Measurements from ENCODE around the gene TSPEAR.

Gene TSPEAR

GRCh38 chr21:44739316-44739715 is 27.9 kb upstream of the TSPEAR start:
- DNase-seq = no peak

DNA sequence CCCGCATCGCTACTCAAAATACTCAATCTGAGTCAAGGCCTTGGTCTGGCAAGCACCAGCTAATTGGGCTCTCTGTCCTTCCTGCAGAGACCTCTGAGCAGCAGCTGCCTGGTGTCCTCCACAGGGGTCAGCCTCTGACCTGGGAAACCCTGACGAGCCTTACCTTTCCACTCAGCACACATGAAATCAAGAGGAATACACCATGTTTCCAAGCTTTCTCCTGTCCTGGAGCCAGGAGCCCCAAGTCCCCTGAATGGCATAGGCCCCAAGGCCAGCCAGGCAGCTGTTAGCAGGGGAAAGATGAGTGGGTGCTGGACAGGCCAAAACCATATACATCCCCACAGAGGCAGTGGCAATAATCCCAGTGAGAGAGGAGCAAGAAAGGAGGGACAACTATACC is 27.2 kb upstream of the TSPEAR start:
- no peak for DNase-seq

GRCh38 chr21:44737706-44738354 is 26.5 kb upstream of the TSPEAR start:
- DNase-seq = no peak

DNA sequence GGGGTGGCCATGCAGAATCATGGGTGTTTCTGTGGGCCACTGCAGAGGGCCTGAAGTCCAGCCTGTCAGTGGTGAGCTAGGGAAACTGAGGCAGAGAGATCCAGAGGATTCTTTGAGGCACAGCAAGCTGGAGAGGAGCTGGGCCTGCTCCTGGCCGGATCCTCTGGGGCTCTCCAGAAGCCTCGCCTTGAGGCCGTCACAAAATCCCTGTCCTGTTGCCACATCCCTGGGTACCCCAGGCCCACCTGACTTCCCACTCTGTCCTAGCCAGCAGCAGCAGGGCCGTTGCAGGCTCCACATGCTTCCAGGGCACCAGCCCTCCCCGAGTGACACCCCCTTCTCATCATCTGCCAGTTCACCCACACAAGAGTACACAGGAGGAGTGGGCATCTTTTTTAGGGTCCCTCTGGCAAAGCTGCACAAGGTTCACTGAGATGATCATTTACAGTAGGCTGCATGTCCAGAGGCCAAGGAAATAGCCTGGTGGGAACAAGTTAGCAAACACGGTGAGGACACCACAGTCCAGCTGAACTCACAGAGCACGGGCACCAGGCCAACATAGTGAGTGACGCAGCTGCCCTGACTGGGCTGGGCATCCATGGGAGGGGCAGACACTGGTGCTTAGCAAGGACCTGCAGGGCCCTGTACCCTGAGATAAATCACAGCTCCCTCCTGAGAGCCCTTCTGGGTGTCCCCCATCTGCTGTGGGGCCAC is 25.1 kb upstream of the TSPEAR start:
- DNase-seq = no peak

DNA sequence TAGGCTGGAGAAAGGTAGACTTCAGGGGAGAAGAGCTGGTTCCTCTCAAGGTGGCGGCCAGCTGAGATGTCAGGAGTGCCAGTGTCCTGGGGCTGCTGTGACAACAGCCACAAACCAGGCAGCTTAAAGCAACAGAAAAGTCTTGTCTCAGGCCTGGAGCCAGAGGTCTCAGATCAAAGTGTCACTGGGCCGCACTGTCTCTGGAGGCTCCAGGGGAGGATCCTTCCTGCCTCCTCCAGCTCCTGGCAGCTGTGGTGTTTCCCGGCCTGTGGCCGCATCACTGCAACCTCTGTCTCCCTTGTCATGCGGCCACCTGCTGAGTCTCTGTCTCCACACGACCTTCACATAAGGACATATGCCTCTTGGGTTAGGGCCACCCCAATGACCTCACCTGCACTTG is 24.4 kb upstream of the TSPEAR start:
- no peak for DNase-seq

DNA sequence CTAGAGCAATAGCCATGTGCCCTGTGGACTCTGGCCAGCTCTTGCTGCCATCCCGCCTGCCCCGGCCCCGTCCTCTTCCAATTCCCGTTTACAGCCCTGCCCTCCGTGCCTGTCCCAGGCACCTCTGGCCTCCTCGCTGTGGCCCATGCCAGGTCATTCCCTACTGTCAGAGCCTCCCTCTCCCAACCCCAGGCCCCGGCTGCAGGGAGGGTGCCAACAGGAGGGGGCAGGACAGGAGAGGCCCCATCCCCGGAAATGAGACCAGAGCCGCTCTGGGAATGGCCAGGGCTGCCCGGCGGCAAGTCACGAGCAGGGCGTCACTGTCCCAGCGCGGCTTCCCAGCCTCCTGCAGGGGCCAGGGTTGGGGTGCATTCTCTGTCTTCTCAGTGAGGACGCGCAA is 23.5 kb upstream of the TSPEAR start:
- no peak for DNase-seq

DNA sequence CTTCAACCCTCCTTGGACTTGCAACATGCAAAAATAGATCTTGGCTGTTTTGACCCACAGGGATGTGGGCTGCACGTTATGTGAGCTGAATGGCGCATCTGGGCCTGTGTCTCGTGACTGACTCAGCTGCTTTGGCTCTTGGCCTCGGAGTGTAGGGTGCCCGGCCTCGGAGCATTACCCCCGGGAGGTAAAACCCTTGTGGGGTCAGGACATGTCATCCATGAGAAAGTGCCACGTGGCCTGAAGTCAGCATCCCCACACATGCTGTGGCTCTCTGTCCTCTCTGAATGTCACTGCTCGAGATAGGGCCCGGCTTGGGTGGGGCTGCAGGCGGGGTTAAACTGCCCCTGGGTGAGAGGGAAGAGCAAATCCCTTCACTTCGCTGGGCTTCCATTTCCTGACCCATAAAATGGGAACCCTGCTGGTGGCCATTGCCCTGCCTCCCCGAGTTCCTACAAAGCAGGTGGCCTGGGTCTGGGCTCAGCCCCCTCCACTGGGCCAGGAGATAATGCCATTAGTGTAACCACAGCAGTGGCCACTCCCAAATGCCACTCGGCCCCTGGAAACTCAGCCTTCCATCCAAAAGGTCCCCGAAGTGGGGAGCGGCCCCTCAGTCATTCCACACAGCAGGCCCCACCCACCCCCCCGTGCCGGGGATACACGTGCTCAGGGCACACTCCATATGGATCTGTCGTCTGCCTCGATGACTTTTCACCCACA is 22.8 kb upstream of the TSPEAR start:
- DNase-seq = no peak

DNA sequence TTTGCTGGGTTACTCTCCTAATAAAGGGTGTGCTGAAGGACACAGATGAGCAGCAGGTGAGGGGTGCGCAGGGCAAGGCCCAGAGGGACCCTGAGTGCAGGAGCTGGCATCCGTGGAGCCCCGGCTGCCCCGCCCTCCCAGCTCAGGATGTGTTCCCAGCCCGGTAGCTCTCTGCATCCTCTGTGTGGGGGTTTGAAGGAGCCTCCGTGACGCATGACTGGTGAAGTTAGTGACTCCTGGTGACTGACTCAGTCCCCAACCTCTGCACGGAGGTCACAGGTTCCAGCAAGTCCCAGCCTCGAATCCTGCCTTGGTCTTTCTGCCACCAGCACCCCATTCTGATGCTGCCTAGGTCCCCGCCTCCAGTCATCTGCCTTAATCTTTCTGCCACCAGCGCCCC is 21.6 kb upstream of the TSPEAR start:
- no peak for DNase-seq

- no peak for DNase-seq
Measured at GRCh38 chr21:44732263-44732662, 20.9 kb upstream of the TSPEAR start.

DNA sequence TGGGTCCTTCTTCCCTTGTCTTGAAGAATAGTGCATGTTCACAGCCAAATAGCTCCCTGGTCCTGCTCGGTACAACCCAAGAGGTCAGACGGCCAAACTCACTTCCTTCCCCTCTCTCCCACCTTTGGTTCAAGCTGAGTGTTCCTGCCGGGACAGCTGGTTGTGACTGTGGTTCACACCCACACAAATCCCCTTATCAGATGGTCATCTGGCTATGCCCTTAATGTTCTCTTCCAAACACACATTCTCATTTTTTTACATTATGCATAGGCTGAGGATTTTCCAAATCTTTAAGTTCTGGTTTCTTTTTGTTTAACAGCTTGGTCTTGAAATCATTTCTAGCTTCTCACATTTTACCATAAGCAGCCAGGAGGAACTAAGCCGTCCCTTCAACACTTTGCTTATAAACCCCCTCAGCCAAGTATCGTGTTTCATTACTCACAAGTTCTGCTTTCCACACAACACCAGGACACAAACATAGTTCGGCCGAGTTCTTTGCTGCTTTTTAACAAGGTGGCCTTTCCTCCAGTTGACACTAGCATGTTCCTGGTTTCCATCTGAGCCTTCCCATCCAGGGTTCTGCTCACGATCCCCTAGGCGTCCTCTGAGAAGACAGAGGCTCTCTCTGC is 19.7 kb upstream of the TSPEAR start:
- DNase-seq = no peak

- DNase-seq = no peak
Measured at GRCh38 chr21:44730028-44730395, 18.6 kb upstream of the TSPEAR start.

- no peak for DNase-seq
Measured at GRCh38 chr21:44729336-44730027, 18.1 kb upstream of the TSPEAR start.

DNA sequence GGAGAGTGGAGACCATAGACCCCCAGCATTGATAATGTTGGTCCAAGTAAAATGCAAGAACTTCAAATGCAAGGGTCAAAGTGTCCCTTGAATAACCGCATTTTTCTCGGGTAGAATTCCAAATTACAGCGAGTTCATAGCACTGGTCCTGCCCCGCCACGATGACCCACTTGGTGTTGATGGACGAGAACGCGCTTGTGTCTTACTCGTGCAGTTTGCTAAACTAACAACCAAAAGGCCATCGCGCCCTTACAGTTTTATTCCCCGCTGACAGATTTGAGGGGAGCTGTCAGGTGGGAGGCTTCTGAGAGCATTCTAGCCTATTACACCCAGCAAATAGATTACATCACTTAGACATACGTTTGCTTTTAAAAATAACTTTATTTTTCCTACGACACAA is 17.3 kb upstream of the TSPEAR start:
- no peak for DNase-seq

- DNase-seq = no peak
Measured at GRCh38 chr21:44727757-44728156, 16.4 kb upstream of the TSPEAR start.

DNA sequence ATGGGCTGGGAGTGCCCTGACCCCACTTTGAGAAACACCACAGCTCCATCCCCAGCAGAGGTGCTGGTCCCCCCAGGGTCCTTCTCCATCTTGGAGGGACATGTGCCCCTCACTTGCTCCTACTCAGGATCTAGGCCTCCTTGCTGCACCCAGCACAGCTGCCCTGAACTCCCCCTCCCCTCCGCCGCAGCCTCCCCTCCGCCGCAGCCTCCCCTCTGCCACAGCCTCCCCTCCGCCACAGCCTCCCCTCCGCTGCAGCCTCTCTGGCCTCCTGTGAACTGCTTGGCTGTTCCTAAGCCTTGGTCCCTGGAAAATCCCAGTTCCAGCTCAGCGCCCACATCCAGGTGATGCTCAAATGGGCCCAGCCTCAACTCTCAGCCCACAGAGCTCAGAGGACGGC is 15.9 kb upstream of the TSPEAR start:
- DNase-seq = no peak

- no peak for DNase-seq
Measured at GRCh38 chr21:44726826-44727225, 15.5 kb upstream of the TSPEAR start.

DNA sequence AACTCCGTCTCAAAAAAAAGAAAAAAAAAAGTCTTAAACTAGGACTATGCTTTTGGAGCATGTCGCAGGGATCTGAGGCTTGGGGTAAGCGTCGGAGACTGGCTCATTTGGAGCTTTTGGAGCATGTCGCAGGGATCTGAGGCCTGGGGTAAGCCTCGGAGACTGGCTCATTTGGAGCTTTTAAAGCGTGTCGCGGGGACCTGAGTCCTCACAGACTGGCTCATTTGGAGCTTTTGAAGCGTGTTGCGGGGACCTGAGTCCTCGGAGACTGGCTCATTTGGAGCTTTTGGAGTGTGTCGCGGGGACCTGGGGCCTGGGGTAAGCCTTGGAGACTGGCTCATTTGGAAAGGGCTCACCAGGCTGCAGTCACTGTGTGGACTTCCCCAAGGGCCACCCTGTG is 13.6 kb upstream of the TSPEAR start:
- no peak for DNase-seq

DNA sequence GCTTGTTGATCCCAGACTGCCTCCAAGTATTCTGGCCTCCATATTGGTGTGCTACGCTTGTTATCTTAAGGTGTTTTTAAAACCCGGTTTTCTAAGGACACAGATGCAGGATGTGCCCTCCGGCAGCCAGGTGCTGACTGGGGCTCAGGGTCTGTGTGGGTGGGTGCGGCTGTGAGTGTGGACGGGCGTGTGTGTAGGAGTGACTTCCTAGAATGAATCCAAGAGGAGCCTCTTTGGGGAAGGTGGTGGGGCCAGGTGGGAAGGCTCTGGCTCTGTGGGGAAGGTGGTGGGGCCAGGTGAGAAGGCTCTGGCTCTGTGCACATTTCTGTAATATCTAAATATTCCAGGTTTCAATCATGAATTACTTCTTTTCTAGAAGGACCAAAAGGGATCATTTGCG is 12.8 kb upstream of the TSPEAR start:
- no peak for DNase-seq

DNA sequence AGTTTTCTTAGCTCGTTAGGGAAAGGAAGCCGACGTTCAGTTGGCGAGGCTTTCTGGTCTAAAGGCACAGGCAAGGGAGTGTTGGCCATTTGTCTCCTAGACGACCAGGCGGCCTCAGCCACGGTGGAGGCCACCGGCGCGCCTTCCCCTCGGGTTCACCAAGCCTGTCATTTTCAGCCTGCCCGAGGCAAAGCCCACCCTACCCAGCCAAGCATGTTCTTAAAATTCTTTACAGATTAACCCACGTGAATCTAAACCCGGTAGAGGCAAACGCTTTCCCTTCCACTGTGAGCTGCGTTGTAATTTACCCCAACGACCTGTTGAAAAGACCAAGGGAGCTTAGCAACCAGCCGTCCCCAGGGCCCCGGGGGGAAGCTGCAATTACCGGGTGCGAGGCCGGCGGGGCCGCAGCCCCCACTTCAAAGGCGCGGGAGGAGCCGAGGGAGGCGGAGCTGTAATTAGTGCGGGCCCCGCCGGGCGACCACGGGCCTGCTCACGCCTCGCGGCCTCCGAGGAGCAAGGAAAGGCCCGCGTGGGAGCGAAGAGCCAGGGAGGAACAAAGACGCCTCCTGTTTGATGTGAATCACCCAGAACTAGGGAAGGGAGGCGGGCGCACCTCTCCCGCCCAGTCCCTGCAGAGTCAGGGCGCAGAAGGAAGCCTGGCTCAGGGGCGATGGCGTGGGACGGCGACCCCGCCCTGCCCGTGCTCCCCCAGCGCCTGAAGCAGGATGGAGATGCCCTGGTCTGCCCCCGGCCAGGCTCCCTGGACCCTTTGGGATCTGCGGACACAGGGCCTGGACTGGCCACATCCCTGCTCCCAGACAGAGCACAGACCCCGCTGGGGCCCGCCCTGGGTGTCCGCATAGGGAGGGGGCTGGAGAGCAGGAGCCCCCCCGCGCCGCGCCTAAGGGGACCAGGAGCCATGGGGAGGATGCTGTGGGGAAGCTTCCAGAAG is 12.1 kb upstream of the TSPEAR start:
- no peak for DNase-seq

GRCh38 chr21:44722731-44723130 is 11.4 kb upstream of the TSPEAR start:
- no peak for DNase-seq

GRCh38 chr21:44720170-44720569 is 8.8 kb upstream of the TSPEAR start:
- DNase-seq = no peak

- DNase-seq = no peak
Measured at GRCh38 chr21:44718571-44718970, 7.2 kb upstream of the TSPEAR start.
